Erythroblast (primary cell): Measurements from ENCODE around the gene CISH.

Experiments
- GATA1 ChIP-seq: IDR thresholded peaks from 2 replicates; pipeline ENCODE4 v1.6.1; 2011; ENCODE audit warnings: low read depth, mild to moderate bottlenecking, control low read depth, low read length, moderate library complexity
- POLR2A ChIP-seq: IDR thresholded peaks from 2 replicates; pipeline ENCODE4 v1.6.1; 2011; ENCODE audit warnings: mild to moderate bottlenecking, low read length

DNA sequence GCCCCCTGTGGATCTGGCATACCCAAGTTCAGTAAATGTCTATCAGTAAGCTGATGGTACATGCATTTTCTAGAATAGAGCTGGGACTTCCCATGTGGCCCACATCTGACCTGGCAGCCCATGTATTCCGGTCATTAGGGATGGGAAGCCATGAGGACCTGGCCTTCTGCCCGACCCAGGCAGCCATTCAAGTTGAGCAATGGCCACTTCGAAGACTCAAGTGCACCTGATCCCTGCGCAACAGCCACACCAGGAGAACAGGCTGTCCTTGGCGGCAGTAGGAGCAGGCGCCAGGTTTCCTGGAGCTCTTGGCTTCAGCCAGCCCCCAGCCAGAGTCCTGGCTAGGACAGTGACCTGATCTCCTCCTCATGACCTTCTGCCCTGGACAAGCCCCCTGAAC is 27.7 kb downstream of the CISH start:
- no peak for TF ChIP-seq POLR2A
- TF ChIP-seq GATA1, result no peak
